Kasumi-1 (cell line): ENCODE data around the gene NRAP.
"Not testable (repeated sequence)": the region's sequence is repeated elsewhere in the genome, so short reads cannot be mapped to it uniquely, and the experiment has no call there.

Experiments used
- DNase-seq, 2 experiments: peaks; one replicate each; lab custom pipeline; 2025; lab: John Stamatoyannopoulos, UW

NRAP gene

DNA sequence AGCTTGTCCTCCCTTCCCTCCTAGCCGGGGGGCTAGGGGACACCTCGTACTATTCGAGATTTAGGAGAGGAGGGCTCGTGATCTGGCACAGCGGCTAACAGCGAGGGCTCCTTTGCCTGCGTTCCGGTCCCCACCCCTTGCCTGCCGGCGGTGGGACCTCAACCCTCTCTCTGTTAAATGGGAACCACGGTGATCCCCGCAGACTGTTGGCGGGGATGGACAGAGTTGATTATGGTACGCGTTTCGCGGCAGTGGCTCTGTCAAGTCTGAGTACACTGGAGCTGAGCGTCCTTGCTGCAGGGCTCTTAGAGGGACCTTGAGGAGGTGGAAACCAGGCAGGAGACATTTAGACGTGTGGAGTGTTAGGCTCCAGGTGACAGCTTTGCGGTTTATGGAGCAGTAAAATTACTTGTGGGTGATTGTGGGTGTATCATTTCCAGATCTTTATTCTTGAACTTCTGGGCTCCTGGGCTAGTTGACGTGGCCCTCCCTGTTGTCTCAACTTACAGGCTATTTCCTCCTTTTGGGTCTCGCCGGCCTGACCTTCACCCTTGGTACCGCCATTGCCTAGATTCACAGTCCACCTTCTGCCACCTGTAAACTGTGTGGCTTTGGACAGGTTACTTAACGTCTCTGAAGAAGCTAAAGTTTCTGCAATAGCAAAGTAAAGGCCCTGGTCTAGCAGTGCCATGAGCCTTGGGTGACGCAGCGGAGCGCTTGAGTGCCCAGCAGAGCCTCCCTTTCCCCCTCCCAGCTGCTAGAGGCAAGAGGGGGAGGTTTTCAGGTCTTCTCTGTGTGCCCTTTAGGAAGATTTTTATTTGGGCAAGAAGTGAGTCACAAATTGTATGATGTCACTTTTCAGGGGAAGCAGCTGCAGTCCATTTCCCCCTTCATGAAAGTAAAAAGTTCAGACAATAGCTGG, 16.6 kb upstream of the NRAP start:
- peak; percentile 76 to 77 for DNase-seq

DNA sequence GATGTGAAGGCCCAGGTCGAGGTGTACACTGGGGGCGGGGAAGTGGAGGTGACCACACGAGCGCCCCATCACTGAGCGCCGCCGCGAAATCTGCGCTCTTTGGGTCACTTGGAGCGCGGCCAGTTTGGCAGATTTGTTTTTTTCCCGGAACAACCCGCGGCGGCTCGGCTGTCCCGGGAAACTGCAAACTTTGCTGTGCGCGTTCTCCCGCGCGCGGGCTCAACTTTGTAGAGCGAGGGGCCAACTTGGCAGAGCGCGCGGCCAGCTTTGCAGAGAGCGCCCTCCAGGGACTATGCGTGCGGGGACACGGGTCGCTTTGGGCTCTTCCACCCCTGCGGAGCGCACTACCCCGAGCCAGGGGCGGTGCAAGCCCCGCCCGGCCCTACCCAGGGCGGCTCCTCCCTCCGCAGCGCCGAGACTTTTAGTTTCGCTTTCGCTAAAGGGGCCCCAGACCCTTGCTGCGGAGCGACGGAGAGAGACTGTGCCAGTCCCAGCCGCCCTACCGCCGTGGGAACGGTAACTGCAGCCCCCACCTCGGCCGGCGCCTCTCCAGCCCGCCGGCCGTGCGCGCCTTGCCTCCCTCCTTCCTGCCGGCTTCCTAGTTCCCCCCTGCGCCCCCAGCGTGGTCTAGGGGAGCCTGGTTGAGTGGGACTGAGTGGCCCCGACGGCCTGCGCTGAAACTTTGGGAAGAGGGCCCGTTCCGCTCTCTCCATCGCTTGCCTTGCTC, 15.8 kb upstream of the NRAP start, which contains the start of gene CASP7:
Gene CASP7 (plus strand): TSS at position 450 of the 727 bp plus-strand sequence. CDS start 17,582 bp downstream, outside the sequence.
- peak; percentile 94 to 95 for DNase-seq

DNA sequence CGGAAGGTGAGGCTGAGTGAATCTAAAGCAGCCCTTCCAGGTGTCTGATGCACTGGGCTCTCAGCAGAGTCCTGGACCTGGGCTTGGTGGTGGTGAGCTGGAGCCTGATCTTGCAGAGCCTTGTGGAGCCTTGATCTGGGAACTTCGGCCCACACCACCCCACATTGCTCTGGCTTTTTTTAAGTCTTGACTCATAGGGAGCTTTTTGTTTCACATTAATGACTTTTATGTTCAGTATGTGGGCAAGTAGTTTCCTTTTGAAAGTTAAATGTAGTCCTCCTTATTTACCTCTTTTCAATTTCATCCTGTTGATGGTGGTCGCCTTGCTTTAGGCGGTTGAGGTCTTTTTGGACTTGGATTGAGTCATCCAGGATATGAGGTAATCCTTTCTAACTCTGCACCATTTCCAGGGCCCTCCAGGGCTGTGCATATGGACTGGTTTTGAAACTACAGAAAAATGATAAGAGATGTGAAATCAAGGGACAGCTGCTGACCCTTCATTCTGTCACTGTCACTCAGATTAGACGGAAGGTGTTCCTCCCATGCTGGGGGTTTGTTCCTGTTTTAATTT, 2.9 kb upstream of the NRAP start:
- DNase-seq = peak; percentile 9 to 33

DNA sequence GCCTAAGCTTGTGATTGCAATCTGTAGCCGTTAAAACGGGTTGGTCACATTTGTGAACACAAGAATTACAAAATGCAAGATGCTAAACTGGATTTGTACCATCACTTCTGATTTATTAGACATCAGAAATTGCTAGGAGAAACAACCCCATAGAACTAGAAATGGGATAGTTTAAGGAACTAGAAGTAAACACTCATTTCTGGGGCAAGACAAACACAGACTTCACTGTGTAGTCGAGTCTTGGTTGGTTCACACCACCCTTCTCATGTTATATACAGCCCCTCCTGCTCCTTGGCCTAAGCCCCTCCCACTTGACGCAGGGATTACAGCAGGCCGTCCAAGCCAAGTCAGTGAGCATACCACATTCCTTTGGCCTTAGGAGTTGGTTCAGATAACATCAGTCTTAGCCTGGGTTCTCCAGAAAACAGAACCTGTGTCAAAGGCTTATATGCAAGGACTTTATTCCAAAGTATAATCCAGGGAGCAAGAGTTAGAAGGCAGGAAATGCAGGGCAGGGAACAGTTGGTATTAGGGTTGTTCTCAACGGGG, 2.0 kb upstream of the NRAP start:
- no peak for DNase-seq

DNA sequence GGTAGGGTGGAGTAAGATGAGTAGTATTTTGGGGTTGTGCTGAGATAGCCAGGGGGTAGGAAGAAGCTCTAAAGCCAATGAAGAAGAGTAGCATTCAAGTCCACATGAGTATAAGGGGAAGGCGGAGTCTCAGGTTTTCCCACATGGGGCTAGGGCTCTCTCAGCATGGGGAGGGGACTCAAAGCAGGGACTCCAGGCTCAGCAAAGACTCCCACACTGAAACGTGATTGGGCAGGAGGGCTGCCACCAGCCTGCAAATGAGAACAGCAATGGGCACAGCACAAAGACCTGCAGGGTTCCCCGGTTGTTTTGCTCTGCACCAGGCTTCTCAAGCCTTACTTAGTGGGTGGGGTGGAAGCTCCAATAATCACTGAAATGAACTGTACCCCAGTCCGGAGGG, 1.5 kb upstream of the NRAP start:
- no peak for DNase-seq

DNA sequence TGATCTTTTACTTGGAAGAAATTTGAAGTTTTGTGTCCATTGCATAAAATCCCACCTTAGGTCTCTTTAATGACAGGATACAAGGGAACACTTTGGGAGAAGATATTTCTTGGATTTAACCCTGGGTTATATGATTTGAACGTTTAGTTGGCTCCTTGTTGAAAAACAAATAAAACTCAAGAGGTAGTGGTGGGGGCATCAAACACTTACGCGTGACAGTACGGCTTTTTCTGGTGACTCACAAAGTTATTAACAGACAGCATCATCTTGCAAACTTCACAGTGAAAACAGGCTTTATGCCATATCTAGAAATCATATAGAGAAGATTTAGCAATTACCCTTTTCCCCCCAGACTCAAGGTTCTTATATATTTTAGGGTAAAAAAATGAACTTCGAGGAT, 699 bp downstream of the NRAP start:
- DNase-seq = no peak

DNA sequence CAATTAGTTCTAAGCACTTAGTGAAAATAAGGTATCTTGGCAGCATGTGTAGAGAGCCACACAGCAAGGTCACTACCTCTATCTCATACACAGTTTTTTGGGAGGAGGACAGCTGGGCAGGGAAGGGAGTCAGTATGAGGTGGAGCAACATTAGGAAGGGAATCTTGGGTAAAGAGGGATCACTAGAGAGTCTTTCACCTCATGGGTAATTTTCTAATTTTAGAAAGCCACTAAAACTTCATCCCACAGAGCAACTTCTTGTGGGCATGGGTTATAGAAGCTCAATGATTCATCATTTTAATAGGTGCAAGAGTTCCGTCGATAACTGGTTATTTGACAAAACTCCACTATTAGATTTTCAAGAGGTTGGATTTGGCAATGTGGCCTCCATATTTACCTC, 2.5 kb downstream of the NRAP start:
- DNase-seq = no peak

DNA sequence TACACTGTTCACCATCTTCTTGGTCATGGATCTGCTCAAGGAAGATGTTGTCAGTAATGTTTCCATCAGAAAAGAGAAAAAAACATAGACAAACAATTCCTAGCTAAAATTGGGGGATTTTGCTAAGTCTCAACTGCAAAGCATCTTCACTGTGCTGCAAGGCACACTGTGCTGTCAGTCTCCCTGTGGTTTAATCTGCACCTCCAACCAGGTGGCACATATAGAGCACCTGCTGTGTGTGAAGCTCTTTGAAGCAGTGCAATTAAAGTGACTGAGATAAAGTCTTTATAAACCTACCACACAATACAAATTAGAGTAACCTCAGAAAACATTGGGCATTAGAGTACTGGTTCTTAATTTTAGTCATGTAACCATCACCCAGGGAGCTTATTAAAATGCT, 6.3 kb downstream of the NRAP start:
- DNase-seq = no peak

DNA sequence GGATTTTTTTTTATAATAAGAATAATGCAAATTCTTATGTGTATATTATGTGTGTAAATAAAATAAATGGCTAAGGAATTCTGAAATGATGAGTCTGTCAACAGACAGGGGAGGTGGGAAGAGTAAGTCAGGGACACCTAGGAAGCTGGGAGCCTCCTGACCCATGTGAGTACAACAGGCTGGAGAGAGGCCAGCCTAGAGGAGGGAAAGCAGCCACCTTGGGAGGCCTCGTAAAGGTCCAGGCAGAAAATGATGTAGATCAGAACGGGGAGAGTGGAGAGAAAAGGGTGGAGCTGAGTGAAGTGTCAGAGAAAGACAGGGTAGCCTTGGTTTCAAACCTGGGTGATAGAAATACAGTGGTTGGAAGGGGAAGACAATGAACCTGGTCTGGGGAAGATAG, 6.9 kb downstream of the NRAP start:
- DNase-seq = no peak

DNA sequence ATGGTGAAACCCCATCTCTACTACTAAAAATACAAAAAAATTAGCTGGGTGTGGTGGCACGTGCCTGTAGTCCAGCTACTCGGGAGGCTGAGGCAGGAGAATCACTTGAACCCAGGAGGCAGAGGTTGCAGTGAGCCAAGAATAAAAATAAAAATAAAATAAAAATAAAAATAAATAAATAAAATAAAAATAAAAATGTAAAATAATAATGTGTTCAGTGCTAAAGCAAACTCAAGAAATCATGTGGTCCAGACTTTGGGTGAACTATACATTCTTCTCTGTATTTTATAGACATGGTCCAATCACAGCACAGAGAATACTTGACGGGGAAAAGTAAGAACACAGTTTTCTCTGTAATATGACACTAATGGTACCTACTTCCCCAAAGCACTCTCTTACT, 11.4 kb downstream of the NRAP start:
- not testable (repeated sequence) for DNase-seq

DNA sequence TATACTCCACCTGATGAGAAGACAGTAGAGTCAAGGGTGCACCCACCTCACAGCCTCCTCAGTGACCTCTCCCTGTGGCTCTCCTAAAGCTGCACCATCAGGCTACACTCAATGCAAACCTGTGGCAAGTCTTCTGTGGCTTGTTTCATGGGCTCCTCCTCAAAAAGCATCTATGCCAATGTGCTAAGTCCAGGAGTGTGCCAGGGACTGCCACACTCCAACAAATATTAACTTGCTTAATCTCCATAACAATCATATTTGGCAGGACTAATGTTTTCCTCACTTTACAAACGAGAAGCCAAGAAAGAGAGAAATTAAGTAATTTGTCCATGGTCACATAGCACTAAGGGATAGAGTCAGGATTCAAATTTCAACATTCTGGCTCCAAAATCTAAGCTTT, 11.9 kb downstream of the NRAP start:
- no peak for DNase-seq

DNA sequence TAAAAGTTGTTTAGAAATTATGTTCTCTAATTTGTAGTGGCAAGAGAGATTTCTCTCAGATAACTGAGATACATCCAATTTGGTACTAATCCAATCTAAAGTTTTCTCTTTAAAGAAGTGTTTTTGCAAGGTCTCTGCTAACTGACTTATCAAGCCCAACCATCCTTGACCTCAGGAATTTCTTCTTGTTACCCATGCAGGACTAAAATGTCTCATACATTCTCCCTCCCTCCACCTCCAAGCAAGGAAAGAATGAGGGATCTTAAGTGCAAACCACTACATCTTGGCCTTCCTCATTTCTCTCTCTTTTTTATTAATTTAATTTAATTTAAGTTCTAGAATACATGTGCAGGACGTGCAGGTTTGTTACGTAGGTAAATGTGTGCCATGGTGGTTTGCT, 12.8 kb downstream of the NRAP start:
- DNase-seq = no peak

DNA sequence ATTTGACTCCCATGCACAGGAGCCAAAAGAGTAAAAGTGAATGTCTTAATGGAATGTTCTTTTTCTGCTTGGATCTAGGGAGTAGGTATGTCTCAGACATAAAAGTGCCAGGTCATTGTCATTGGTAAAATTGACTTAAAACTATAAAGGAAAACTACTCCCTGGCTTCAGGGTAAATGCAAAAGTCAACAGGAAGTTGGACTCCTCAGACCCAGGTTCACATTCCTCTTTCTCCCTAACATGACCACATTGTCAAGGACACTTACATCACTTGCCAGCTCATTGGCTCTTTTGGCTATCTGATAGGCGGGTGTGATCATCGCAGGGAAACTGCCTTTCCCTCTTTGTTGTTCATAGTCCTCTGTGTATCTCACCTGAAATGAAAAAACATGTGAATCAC, 13.7 kb downstream of the NRAP start:
- no peak for DNase-seq

DNA sequence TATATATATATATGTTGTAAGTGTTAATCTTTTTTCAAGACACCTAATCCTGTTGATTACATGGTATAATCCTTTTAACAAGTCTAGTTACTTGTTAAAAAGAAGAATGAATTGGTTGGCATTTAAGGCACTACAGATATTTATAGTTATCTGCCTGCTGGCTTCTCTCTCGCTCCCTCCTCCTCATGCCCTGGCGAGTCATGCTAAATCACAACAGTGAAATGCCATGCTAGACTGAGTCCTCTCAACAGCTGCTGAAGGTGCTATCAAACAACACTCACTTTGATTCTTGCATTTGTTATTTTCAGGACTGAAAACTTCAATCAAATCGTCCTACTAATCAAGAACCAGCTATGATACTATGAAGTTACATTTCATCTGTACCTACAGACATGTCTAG, 15.4 kb downstream of the NRAP start:
- DNase-seq = no peak

DNA sequence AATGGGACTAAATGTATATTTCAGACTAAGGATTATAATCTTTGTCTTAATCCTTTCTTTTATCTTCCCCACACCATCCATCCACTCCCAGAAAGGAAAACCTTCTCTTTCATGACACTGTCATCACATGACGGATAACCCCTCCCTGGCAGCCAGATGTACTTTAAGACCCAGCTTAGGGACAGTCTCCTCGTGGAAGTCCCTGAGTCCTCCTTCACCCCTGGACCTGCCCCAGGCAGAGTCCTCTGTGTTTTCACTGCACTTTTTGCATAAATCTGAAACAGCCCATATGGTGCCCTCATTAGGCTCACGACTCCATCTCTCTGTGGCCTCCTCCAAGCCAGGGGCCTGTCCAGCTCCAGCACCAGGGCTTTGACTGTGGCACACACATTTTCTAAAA, 16.0 kb downstream of the NRAP start:
- no peak for DNase-seq

DNA sequence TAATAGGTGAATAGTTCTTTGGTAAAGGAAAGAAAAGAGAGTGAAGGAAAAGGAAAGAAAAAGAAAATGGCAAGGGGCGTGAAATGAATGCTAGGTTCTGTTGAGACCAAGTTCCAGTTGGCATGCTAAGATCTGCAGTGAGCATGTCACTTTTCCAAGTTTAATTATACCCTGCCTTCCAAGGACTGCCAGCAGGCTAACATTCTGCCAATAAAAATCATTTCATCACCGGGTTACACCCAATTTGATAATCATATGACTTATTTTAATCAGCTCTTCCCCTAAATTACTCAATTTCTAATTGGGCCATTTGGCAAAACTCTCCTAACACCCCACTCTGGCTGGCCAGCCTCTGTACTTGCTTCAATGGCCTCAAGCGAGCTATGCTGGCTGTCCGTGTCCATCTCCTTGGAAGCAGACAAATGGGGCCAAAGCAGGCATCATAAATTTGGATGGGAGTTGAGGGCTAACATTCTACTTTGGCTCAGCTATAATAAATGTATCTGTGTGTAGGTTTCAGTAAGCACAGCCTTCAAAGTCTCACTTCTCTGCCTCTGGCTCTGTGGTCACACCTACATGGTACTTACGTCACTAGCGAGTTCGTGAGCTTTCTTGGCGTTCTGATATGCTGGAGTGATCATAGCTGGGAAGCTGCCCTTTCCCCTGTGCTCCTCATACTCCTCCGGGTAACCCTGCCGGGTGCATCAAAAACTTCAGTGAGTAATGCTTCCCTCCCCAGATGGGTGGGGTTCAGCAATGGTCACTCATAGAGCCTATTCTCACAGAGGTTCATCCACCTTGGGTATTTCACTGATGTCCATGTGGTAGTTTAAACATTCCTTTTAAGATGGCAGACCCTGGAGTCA, 17.3 kb downstream of the NRAP start:
- no peak for DNase-seq

DNA sequence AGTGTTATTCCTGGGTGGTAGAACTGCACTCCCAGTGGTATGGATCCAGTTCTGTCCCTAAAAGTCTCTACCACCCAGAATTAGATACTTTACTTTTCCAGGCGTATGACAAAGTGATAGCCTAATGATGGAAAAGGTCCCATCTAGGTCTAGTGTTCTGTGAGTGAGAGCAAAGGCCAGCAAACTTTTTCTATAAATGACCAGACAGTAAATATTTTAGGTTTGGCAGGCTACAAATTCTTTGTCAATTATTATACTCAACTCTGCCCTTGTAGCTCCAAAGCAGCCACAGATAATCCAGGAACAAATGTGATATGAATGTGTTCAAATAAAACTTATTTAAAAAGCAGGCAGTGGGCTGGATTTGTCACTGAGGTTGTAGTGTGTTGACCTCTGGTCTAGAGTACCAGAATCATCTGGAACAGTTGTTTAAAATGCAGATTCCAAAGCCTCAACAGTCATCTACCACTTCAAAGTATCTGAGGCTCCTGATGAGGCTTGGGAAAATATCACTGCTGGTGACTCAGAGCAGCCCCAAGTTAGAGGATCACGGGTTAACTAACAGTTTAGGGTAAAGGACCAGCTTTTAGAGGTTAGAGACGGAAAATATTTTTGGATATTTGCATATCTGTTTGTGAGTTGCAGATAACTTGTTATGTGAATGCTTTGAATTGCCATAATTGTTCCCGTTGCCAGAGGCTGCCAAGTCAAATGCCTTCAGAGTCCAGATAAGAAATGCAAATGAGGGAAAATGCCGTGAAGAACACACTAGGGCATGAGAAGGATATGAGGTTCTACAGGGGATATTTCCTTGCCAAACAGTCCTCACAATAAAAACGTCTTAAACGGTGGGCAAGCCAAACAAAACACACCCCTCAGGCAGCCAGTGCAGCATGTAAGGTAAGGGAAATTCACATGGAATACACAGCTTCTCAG, 19.4 kb downstream of the NRAP start:
- DNase-seq = no peak

DNA sequence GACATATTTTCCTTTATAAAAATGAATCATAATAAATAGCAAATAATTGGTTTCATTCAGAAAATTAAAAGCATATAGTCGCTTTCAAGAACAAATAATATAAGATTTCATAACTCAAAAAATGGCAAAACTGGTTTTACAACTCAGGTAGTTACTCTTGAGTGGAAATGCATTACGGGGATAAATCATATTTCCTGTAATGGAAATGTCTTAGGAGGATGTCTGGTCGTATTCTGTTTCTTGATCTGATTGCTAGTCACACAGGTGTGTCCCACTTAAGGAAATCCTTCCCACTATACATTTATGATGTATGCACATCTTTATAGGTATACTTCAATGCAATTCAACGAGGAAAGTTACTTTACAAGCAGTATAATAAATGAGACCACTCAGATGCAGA, 20.7 kb downstream of the NRAP start:
- no peak for DNase-seq

DNA sequence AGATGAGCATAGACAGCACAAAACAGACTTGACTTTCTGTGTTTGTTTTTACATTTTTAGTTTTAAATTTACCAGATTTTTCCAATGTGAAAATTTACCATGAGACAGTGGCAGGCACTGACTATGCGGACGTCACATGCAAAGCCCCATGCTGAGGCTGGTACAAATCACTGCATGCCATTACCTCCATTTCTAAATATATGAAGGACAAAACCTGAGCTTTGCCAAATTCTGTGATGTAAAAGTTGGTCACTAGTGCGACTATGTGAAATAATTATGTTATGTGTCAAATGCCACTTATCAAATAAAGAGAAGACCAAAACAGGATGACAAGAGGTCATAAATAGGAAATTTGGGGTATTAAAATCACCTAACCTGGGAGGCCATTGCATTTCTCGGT, 22.1 kb downstream of the NRAP start:
- DNase-seq = no peak

DNA sequence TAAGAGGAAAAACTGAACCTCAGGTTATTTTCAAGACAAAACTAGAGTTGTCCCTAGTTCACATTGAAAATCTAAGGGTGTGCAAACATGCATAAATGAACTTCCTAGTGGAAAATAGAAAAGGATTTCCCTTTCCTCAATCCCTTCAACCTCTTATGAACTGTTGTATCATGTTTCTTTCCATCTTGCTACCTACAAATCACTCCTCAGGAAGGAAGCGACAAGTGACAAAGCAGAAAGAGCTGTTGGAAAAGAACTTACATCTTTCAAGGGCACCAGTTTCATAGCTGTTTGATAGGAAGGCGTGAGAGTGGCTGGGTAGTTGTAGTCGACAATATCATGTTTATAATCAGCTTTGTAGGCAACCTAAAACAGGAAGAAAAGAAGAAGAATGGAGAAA, 23.9 kb downstream of the NRAP start:
- no peak for DNase-seq
